Stimulated activated CD8-positive, alpha-beta memory T cell treated with anti-CD3 and anti-CD28 coated beads, Interleukin-4, amount 100 ng/mL, for 24 hours (primary cell): Measurements from ENCODE around the gene POLD1.
"Not testable (repeated sequence)": the region's sequence is repeated elsewhere in the genome, so short reads cannot be mapped to it uniquely, and the experiment has no call there.

ENCODE experiments used
- DNase-seq: peaks from one replicate; pipeline ENCODE4 v3.0.0-alpha.2; 2020; ENCODE audit warnings: low read depth

POLD1 gene

DNA sequence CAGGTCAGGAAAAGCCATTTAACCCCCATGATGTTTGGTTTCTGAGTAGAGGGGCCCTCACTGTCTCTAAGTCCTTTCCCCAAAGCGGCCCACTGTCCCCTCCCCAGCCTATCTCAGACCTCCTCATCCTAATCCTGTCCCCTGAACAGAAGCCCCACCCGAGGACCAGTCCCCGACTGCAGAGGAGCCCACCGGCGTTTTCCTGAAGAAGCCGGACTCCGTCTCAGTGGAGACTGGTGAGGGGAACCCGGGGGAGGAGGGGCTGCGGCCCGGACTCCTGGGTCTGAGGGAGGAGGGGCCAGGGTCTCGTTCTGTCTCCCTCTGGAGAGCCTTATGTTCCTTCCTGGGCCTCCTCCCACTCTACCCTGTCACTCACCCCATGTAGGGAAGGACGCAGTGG lies 51.5 kb downstream of the POLD1 start:
- DNase-seq: no peak

DNA sequence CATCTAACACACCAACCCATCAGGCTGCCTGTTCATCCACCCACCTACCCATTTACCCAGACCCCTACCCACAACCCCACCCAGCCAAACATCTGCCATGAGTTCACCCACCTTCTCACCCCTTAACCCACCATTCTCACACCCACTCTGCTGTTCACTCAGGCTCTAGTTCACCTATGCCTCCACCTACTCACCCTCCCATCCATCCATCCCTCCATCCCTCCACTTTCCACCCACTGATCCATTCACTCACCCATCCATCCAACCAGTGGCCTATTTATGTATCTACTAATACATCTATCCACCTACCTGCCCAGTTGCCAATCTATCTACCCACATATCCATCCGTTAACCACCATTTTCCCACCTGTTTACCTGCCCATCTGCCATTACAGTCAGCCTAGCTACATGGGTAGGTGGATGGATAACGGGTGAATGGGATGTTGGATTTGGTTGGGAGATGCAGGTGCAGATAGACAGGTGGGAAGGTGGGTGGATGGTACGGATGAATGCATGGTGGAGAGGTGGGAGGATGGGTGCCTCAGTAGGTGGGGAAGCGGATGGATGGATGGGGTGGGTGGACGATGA lies 53.8 kb downstream of the POLD1 start:
- DNase-seq: no peak

DNA sequence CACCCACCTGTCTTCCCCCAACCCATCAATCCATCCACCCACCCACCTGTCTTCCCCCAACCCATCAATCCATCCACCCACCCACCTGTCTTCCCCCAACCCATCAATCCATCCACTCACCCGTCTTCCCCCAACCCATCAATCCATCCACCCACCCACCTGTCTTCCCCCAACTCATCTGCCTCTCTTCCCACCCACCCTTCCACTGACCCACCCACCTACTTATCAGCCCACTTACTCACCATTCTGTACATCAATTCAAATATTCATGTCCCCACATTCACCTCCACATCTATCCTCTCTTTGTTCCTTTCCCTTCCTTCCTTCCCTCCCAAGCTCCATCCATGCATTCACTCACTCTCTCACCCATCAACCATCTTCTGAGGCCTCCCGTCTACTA lies 55.0 kb downstream of the POLD1 start:
- not testable (repeated sequence) for DNase-seq

DNA sequence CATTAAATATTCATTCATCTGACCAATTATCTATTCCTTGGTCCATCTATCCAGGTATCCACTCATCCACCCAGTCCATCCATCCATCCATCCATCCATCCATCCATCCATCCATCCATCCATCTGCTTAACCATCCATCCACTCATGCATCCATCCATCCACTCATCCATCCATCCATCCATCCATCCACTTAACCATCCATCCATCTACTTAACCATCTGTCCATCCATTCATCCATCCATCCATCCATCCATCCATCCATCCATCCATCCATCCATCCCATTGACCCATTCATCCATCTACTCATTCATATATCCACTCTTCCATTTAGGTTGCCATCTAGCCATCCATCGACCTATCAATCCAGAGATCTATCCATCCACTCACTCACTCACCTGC lies 59.9 kb downstream of the POLD1 start:
- DNase-seq: no peak

DNA sequence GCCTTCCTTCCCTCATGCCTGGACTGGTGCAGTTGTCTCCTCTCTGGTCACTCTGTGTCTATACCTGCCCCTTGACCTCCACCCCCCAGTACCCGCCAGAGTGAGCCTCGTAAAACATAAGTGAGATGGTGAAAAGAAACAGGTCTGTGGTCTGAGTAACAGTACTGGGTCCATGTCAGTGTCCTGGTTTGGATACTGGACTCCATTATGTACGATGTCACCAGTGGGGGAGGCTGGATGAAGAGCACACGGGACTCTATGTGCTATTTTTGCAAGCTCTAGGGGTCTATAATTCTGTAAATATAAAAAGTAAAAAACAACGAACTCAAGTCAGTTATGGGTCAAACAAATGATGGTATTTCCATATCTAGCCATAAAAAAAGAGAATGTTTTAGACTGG lies 62.9 kb downstream of the POLD1 start:
- DNase-seq: no peak

DNA sequence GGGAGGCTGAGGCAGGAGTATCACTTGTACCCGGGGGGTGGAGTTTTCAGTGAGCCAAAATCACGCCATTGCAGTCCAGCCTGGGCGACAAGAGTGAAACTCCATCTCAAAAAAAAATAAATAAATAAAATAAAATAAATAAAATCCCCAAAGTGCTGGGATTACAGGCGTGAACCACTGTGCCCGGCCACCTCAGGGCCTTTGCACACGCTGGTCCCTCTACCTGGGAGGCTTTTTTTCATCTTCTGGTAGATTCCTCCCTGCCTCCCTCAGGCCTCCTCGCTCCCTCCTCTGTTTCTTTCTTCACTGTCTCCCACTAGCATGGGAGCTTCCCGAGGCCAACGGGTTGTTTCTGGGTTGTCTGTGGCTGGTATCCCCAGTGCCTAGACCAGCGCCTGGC lies 63.6 kb downstream of the POLD1 start:
- no peak for DNase-seq

DNA sequence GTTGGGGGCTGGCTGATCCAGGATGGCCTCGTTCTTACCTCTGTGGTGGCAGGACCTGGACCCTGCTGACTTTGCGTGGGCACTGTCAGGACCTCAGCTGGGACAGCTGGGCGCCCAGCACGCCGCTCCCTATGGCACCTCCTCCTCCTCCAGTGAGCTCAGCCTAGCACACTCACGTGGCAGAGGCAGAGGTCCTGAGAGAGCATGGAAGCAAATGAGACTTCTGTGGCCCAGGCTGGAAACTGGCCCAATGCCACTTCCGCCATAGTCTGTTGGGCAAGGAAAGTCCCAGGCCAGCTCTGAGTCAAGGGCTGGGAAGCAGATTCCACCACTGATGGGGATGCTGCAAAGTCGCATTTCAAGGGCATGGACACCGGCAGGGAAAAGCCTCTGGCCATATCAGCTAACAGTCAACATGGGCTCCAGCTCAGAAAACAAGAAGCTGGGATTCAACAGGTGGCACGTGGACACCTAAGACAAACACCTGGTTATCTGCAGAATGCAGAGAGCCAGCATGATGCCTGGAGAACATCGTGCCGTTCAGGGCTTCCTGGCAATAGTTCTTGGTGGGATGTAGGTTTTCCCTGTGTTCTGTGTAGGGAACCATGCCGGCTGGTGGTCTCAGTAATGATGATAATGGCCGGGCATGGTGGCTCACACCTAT lies 65.2 kb downstream of the POLD1 start:
- no peak for DNase-seq

DNA sequence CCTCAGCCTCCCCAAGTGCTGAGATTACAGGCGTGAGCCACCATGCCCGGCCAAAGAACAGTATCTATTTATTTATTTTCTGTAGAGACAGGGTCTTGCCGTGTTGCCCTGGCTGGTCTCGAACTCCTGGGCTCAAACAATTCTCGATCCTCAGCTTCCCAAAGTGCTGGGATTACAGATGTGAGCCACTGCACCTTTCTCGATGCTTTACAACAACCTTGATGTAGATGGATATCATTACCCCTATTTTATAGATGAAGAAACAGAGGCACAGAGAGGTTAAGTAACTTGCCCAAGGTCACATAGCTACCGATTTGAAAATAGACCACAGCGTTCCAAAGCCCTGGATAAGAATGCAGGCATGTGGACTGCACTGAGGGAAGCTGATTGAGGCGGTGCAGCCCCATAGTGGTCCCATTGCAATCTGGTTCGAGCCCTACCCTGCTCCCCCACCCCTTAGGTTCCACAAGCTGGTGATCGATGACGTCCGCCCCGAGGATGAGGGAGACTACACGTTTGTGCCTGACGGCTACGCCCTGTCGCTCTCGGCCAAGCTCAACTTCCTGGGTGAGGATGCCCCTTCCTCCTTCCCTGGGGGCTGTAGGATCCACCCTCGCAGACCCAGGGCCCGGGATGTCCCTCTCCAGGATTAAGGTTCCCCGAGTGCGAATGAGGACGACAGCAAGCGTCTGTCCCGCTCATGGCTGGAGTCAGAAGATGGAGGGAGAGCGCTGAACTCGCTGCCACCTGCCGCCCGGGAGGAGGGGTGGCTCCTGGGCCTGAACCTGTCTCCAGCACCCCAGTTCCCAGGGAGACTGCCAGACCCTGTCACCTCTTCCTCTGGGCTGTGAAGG lies 66.4 kb downstream of the POLD1 start:
- no peak for DNase-seq

DNA sequence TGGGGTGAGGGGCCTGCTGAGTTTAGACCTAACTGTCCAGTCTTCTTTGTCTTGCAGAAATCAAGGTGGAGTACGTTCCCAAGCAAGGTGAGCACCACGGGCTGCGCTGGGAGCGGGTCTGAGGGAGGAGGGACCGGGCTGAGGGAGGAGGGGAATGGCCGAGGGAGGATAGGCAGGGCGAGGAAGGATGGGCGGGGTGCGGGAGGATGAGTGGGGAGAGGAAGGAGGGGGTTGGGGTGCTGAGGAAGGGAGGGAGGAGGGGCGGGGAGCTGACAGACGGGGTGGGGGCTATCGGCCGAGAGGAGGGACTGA lies 67.0 kb downstream of the POLD1 start:
- no peak for DNase-seq

DNA sequence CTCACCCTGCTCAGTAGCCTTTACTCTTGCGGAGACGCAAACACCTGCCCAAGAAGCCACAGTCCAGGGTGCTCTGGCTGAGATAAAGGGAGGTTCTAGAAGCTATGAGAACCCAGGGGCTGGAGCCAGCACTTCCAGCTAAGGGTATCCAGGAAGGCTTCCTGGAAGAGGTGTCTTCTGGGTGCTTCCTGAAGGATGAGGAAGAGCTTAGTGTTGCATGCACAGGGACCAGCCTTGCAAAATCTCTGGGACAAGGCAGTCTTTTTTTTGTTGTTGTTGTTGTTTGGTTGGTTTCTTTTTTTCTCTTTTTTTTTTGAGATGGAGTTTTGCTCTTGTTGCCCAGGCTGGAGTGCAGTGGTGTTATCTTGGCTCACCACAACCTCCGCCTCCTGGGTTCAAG lies 69.1 kb downstream of the POLD1 start:
- no peak for DNase-seq

DNA sequence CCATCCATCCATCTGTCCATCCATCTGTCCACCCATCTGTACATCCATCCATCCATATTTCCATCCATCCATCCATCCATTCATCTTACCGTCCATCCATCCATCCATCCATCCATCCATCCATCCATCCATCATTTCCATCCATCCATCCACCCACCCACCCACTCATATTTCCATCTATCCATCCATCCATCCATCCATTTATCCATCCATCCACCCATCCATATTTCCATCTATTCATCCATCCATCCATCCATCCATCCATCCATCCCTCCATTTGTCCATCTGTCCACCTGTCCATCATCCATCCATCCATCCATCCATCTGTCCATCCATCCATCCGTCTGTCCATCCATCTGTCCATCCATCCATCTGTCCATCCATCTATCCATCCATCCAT lies 71.8 kb downstream of the POLD1 start:
- DNase-seq: no peak

DNA sequence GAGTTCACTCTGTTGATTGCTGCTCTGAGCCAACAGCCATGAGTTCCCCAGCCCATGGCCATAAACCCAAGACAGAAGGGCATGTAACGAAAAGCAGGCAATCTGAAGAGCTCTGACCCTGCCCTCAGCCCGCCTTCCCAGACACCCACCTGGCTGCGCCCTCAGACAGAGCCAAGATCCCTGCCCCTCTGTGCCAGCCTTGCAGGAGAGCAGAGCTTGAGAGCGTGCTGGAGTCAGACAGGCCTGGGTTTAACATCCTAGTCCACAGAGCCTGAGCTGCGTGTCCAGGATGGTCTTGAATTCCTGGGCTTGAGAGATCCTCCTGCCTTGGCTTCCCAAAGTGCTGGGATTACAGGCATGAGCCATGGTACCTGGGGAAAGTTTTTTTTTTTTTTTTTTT lies 73.2 kb downstream of the POLD1 start:
- DNase-seq: no peak

DNA sequence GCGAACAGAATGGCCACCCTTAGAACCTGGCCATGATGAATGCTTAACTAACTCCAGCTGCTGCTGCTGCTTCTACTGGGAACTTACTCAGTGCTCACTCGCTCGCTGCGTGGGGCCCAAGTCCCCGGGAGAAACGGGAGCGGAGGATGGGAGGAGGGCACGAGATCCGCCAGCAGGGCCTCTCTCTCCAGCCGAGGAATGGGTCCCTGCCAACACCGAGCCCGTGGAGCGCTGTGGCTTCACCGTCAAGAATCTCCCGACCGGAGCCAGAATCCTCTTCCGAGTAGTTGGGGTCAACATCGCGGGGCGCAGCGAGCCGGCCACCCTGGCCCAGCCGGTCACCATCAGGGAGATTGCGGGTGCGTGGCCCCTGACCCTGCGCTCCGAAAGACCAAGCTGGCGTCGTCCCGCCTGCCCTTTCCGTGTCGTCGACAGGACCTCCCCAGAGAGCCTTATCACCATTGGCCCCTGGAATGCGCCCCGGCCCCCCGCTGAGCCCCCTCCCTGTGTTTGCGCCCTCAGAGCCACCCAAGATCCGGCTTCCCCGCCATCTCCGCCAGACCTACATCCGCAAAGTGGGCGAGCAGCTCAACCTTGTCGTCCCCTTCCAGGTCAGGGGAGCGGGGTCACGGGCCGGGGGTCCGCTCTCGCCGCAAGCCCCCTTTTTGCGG lies 74.4 kb downstream of the POLD1 start:
- DNase-seq: no peak

DNA sequence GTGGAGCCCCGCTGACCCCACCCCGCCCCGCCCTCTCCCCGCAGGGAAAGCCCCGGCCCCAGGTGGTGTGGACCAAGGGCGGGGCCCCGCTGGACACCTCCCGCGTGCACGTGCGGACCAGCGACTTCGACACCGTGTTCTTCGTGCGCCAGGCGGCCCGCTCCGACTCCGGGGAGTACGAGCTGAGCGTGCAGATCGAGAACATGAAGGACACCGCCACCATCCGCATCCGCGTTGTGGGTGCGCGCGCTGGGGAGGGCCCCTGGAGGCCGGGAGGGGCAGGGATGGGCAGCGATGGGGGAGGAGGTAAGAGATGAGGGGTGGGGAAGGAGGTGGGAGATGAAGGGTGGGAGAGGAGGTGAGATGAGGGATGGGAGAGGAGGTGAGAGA lies 74.9 kb downstream of the POLD1 start:
- no peak for DNase-seq

DNA sequence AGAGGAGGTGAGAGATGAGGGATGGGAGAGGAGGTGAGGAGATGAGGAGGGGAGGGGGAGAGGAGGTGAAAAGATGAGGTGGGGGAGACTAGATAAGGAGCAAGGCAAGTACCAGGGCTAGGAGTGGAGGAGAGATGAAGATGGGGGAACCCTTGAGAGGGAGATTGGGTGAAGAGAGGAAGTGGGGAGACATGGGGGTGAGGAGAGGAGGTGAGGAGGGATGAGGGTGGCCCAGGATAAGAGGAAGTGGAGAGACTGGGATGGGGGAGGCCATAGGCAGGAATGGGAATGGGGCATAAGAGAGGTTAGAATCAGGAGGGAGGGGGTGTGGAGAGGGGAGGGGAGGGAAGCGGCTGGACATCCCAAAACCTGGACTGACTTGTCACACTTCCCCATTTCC lies 75.5 kb downstream of the POLD1 start:
- DNase-seq: no peak

DNA sequence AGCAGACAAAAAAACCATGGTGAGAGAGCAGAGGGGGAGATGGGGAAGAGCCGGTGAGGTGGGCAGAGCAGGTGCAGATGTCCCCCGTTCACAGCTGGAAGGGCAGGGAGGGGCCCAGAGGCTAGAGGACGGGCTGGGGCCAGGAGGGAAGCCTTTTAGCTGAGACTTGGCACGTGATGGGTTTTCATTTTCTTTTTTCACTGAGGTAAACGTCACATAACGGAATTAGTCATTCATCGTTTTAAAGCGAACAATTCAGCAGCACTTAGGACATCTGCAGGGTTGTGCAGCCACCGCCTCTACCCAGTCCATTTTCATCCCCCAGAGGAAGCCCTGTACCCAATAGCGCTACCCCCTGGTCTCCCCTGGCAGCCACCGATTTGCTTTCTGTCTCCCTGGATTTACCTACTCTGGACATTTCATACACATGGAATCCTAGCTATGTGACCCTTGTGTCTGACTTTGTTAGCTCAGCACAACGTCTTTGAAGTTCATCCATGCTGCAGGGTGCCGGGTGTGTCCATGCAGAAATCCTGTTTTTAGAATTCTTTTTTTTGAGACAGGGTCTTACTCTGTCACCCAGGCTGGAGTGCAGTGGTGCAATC lies 76.1 kb downstream of the POLD1 start:
- DNase-seq: no peak

DNA sequence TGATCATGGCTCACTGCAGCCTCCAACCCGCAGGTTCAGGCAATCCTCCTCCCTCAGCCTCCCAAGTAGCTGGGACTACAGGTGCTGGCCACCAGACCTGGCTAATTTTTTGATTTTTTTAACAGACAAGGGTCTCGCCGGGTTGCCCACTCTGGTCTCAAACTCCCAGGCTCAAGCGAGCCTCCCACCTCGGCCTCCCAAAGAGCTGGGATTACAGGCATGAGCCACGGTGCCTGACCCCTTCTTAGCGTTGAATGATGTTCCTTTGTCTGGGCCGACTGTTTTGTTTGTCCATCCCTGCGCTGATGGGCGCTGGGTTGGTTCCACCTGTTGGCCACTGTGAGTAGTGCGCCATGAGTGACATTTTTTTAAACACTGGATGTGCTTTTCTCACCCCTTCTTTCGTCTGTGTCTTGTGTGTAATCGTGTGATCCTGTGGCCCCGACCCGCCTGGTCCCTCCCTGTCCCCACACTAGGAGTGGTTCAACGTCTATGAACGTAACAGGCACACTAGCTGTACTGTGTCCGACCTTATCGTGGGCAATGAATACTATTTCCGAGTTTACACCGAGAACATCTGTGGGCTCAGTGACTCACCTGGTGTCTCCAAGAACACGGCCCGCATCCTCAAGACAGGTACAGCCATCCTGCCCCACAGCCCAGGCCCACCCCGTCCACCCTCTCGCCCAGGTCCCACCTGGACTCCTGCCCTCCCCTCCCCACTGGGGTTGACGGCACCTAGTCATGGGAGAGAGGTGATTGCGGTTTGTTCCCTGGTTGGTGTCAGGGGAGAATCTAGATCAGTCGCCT lies 77.1 kb downstream of the POLD1 start:
- peak; percentile 23 for DNase-seq

DNA sequence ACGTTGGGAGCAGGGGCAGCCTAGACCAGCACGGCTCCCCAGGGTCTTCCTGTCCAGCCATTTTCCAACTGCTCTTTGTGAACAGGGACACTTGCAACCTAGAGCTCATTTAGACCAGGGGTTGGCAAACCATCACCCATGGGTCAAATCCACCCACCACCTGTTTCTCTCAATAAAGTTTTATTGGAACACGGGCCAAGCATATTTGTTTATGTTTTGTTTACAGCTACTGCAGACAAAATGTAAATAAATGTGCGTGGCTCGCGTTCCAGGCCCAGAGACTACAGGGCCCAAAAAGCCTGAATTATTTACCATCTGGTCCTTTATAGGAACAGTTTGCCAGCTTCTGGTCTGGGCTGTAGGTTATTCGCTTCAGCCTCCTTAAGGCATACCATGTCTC lies 78.8 kb downstream of the POLD1 start:
- no peak for DNase-seq

DNA sequence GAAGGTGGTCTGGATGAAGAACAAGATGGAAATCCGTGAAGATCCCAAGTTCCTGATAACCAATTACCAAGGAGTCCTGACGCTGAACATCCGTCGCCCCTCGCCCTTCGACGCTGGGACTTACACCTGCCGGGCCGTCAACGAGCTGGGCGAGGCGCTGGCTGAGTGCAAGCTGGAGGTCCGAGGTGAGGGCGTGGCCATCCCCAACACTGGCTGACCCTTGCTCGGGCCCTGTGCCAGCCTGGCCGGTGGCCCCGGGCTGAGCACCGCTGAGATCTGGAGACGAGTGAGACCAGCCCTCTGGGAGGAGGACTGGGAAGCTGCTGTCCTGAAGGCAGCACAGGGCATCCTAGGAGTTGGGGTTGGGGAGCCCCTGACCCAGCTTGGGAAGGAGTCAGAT lies 80.2 kb downstream of the POLD1 start:
- DNase-seq: no peak

DNA sequence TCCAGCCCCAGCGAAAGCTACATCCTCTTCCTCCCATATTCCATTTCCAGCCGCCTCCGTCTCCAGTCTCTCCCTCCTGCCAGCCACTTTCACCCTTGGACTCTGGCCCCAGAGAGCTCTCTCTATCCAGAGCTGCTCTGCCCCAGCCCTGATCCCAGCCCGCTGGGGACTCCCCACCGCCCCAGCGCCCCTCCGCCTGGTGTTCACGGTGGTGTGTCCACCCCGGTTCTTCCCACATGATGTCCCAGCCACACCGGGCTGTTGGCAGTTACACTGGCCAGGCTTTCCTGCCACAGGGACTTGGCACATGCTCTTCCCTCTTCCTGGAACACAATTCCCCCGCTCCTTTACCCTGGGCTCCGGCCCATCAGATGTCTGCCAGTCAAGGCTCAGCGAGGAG lies 80.9 kb downstream of the POLD1 start:
- no peak for DNase-seq

DNA sequence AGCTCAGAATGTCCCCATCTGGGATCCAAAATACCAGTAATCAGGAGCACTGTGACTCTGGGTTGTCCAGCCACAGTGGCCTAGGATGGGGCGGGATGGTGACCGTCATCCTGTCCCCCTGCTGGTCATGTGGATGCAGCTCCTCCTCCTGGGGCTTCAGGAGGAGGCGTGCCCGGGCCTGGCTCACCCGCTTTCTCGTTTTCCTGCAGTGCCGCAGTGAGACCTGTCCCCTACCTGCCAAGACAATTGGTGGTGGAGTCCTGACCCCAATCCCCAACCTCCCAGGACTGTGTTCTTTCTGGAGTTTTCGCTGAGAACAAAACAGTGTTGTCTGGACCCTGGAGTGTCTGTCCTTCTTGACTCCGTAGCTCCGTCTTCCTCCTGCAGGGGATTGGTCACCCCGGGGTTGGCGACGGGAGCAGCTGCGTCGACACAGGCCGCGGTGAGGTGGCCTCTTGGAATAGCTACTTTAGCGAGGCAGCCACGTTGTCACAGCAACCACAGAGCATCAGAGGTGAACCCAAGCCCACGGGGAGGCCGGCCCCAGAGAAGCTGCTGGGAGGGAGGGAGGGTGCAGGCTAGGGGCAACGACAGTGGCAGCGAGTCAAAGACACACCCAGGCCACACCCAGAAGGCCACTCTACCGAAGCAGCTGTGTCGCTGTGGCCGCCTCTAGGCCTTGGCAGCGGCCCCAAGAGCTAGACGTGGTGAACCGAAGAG lies 82.0 kb downstream of the POLD1 start:
- no peak for DNase-seq
